HG03066 (cell line): ENCODE results near the gene MEGF6.

Experiments
- ATAC-seq: cut with Tn5 transposase; IDR thresholded peaks from one replicate; pipeline ENCODE4 v1.9.1; 2021; ENCODE audit warnings: low read depth; ENCODE audit not compliant: unreplicated experiment

The MEGF6 gene

DNA sequence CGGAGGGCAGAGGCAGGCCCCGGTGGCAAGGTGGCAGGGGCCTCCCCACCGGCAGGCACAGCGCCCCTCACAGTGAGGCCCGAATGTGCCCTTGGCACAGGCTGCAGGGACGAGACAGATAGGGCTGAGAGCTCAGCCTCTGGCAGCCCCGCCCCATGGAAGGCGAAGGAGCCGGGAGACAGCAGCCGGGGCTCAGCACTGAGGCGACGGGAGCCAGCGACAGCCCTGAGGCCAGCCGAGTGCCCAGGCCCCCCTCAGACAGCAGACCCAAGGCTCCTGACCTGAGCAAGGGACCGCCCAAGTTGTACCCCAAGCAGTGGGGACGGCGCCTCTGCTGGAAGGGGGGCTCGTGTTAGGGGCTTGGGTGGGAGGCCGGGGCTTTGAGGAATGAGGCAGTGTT, 113.8 kb downstream of the MEGF6 start:
- ATAC-seq = no peak

DNA sequence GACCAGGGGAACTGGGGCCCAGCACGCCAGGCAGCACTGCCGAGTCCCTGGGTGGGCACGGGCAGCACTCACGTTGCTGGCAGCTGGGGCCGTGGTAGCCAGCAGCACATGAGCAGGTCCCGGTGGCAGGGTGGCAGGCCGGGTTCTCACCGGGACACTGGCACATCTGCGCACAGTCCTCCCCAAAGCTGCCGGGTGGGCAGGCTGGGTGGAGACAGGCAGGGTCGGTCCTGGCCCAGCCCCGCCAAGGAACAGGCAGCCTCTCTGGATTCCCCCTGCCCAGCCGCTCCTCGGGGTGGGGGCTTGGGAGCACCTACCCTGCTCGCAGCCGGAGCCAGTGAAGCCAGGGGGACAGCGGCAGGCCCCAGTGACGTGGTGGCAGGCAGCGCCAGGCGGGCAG, 114.4 kb downstream of the MEGF6 start:
- ATAC-seq = no peak

DNA sequence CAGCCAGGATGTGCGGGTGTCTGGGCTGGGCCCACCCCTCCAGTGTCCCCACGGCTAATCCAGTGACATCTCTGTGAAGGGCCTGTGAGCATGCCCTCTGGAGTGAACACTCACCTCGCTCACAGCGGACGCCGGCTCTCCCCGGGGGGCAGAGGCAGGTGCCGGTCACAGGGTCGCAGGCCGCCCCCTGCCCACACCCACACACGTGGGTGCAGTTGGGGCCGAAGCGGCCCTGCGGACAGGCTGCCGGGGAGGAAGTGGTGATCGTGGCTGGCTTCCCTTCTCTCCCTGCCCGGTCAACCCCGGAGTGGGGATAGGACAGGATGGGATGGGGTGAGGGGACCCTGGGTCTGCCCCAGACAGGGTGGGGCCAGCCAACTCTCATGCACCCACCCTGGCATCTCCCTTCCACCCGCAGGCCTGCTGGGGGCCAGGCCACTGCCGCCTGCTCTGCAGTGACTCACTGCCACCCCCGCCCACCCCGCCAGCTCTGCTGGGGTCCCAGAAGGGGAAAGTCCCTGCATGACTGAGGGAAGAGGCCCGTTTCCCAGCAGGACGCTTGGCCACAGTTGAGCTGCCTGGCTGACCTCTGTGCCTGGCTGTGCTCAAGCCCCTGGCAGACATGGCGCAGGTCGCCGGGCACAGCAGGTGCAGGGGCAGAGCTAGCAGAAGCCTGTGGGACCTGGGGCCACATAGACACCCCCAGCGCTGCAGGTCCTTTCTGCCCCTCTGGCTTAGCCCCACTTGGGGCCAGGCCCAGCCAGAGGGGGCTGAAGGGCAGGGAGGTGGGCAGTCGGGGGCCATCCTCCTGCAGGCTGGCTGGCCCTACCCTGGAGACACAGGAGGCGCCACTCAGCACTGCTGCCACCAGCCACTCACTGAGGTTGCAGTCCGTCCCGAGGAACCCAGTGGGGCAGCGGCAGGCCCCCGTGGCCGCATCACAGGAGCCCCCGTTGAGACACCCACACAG, 115.2 kb downstream of the MEGF6 start:
- no peak for ATAC-seq

DNA sequence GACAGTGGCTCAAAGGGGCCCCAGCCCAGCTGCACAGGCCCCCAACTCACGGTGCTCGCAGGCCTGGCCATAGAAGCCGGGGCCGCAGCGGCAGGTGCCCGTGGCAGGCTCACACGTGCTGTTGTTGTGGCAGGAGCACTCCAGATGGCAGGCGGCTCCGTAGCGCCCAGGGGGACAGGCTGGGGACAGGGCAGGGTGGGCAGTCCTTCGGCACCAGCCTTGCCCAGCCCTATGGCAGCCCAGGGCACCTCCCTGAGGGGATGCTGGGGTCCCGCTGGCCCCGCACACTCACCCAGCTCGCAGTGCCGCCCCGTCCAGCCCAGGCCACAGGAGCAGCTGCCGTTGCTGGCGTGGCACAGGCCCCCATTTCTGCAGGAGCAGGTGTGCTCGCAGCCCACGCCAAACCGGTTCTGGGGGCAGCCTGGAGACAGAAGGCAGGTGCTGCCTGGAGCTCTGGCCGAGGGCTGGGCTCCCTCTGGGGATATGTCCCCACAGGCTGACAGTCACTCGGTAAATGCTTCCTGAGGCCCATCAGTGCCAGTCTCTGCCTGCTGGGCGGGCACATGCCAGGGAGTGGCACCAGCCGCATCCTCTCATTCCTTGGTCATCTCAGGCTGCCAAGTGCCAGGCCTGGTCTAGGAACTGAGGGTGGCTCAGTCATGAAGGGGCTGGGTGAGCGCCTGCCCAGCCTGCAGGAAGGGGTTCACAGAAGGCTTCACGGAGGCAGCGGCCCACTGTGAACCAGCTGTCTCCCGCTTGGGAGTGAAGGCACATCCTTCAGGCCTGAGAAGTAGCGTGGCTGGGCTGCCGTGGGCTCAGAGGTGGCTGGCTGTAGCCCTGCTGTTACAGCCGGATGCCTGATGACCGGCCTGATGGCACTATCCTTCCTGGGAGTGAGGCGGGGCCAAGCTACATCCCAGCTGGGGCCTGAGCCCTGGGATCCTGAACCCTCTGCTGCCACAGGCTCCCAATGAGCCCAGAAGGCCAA, 116.7 kb downstream of the MEGF6 start:
- ATAC-seq = no peak

DNA sequence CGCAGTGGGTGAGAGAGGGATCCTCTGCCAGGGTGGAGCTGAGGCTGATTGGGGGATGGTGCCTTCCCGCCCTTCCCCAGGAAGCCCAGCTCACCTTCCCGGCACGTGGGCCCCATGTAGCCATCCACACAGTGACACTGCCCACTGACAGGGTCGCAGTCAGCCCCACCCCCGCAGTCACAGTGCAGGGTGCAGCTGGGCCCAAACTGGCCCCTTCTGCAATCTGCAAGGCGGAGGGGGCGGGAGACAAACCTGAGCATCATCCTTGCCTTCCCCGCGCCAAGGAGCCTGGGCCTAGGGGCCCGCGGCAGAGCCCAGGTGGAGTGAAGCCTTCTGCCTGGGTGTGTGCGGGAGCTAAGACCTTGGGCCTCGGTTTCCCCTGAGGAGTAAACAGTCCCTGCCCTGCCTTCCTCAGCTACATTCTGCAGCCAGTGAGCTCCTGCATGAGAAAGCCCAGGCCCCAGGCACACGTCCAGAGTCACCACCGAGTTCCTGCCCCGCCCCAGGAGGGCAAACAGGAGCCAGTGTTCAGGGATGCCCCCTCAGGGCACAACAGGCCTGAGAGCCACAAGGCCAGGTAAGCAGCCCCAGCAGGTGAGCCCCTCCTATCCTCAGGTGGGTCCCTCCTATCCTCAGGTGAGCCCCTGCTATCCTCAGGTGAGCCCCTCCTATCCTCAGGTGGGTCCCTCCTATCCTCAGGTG, 118.6 kb downstream of the MEGF6 start:
- ATAC-seq = no peak

DNA sequence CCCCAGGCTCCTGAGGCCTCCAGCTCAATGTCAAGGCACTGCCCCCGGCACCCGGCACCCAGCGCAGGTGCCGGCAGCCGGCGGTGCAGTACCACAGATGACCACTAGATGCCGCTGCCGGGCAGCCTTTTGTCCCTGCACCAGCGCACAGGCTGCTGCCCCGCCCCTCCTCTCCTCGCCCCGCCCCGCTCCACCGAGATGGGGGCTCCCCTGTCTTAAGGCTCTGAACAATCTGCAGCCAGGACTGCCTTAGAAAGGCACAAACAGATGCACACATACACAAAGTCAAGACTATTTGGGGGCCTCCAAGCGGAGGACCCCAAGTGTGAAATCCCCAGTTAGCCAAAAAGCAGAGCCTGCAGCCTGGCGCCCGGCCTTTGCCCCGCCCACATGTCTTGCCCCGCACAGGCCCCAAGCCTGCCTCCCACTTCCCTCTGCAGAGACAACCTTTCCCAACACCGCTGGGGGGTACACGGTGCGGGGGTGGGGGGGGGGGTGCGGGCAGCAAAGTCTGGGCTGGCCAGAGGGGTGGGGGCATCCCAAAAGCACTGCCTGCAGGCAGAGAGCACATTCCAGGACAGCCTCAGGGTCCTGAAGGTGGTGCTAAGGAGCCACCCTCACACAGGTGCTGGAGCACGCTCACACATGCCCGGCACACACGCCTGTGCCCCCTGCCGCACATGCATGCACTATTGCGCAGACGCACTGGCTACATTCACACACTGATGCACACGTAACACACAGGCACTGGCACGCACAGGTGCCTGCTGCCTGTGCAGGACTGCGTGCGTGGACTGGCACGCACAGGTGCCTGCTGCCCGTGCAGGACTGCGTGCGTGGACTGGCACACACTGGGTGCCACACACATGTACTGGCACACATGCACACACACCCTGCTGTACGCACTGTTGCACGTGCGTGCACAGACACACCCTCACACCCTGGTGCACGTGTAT, 119.7 kb downstream of the MEGF6 start:
- no peak for ATAC-seq

DNA sequence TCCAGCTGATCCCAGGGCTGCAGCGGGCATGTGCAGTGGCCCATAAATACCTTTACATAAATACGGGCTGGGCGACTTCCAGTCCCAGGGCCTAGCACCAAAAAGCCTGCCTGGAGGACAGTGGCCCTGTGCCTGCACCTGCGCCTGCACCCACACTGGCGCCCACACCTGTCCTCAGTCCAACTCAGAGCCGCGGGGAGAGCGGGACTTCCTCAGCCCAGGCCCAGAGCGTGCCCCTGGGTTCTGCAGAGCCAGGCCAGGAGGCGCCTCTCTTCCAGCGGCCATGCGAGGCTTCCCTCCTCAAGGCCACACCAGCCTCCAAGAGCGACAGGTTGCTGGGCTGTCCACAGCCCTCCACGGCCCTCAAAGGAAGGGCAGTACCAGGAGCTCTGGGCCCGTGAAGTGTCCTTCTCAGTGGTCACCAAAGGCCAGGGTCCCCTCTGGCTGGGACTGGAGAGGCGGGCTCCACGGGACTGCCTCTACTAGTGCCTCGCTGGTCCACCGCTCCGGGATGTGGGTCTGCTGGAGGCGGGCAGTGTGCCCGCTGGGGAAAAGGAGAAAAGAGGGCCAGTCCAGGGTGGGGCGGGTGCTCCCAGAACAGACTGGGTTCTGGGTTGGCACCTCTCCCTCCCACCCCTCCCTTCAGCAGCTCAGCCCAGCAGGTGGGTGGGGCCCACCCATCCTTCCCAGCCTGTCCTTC, 121.1 kb downstream of the MEGF6 start:
- no peak for ATAC-seq

DNA sequence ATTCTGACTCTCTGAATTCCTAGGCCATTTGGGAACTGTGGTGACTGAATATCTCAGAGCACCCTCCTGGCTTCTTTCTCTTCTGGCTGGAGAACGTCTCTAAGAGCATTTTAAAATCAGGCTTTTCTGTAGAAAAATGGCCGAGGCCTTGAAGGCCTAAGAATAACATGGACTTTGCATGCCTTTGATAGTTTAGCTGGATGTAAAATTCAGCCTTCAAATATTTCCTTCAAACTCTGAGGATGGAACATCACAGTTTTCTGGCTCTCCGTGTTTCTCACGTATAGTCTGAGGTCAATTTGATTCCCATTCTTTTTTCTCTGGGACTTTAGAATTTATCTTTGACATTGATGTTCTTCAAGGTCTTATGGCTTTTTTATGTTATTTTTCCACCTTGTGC, 122.9 kb downstream of the MEGF6 start:
- no peak for ATAC-seq

DNA sequence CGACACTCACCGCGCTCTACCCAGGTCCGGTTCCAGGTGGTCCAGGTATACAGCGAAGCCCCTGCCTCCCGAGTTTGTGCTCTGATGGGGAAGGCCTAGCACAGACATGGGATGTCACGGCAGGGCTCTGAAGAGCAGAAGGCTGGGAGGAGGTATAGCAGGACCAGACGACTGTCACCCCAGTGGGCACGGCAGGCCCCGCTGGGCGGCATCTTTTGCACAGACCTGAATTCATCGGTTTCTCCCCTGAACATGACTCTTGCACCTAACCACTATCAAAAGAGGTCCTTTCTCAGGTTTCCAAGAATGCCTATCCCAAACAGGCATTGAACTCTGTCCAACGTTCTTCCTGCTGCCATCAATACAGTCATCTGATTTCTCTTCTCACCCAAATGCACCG, 126.3 kb downstream of the MEGF6 start:
- ATAC-seq = no peak

DNA sequence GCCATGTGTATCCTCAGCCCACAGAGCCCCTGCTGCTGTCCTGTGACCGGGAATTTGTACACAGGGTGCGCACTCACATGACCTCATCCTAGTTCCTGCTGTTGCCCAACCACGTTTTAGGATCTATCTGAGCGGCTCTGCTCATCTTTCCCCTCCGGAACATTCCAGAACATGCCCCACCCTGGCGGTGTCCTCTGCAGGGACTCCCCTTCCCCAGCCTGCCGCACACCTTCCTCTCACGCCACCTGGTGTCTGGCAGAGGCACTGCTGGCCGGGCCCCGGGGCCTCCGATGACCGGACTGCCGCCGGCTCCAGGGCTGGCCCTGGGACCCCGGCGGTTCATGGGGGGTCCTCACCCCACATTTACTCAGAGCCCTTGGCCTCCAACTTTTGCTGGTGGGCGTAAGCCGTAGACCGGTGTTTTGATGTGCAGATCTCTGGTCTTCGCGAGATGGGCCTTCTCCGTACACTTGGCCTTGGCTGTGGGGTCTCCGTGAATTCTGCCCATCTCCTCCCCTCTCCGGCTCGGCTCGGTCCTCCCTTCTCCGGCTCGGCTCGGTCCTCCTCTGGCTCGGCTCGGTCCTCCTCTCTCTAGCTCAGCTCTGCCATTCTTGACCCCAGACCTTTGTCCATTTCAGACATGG, 127.4 kb downstream of the MEGF6 start:
- ATAC-seq = no peak

DNA sequence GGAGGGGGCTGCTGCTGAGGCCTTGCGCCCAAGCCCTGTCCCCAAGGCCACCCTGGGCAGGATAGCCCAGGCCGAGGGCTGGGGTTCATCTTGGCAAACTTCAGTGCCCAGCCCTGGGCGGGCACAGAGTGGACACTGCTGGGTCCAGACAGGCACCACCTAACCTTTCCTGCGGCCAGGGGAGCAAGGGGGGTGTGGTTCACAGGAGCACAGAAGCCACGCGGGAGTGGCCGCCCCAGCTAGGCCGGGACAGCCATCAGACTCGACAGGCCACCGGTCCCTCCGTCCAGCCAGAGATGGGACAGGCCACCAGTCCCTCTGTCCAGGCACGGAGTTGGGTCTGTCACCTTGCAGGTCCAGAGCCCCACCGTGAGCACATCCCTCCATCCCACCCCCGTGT, 127.9 kb downstream of the MEGF6 start:
- no peak for ATAC-seq

DNA sequence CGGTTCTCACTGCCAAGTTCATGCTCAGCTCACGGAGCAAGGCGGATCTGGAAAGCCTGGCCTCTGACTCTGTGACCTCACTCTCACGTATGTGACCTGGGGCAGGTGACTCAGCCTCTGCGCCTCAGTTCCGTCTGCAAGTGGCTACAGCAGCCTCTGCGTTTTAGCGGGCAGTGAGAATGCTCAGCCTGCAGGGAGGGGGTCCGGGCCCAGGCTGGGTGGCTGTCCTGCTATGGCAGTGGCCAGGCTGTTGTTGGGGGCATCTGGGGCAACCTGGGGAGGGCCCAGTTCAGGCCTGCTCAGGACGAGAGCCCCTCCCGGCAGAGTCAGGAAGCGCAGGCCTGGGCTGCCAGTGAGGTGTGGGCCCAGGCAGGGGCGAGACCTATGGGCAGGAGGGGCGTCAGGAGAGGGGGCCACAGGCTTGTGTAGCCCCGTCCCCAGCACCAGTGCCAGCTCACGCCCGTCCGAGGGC, 128.9 kb downstream of the MEGF6 start:
- ATAC-seq = no peak

DNA sequence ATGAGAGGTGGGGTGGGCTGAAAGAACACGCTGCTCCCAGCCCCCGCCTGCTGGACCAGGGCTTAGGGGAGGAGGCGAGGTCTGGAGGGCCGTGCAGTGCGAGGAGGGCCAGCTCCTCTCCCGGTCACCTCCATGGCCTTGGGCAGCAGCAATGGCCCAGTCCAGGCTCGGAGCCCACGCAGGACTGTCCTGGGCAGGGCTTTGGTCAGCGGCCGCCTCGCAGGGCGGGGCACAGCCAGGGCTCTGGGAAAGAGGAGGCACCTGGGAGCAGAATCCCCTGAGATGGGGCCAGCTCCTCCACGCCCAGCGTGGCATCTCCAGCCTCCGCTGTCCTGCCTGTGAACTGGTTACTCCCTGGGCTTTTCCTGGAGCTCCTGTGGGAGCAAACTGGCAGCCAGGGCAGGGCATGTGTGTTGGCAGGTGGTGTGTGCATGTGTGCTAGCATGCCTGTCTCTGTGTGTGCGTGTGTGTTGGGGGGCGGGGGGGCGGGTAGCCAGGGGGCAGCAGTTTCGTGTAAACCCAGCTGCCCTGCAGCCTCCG, 129.4 kb downstream of the MEGF6 start:
- ATAC-seq = no peak

DNA sequence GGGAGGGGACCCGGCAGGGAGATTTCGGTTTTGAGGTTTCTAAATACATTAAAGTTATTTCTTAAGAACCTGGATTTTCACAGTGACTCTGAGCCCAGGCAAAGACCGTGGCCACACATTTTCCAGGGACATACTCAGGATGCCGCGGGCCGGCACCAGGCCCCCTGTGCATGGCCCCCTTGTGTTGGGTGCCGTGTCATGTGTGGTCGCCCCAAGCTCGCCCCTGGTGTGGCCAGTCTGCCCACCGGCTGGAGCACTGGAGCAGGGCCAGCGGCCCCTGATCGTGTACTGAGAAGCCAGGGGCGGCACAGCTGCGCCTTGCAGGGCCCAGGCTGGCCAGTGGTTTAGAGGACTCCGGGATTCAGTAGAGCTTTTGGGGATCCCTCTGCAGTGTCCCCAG, 130.3 kb downstream of the MEGF6 start:
- ATAC-seq = no peak

DNA sequence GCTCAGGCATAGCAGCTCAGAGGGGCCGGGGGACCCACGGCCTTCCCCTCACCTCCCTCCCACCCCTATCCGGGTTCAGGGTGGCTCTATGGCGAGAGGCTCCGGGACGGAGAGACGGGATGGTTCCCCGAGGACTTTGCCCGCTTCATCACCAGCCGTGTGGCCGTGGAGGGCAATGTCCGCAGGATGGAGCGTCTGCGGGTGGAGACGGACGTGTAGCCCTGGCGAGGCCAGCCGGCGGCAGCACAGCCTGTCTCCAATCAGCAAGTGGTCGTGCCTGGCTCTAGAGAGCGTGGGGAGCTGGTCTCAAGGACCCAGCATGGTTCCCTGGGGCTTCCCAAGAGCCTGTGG, 131.0 kb downstream of the MEGF6 start:
- ATAC-seq = no peak

DNA sequence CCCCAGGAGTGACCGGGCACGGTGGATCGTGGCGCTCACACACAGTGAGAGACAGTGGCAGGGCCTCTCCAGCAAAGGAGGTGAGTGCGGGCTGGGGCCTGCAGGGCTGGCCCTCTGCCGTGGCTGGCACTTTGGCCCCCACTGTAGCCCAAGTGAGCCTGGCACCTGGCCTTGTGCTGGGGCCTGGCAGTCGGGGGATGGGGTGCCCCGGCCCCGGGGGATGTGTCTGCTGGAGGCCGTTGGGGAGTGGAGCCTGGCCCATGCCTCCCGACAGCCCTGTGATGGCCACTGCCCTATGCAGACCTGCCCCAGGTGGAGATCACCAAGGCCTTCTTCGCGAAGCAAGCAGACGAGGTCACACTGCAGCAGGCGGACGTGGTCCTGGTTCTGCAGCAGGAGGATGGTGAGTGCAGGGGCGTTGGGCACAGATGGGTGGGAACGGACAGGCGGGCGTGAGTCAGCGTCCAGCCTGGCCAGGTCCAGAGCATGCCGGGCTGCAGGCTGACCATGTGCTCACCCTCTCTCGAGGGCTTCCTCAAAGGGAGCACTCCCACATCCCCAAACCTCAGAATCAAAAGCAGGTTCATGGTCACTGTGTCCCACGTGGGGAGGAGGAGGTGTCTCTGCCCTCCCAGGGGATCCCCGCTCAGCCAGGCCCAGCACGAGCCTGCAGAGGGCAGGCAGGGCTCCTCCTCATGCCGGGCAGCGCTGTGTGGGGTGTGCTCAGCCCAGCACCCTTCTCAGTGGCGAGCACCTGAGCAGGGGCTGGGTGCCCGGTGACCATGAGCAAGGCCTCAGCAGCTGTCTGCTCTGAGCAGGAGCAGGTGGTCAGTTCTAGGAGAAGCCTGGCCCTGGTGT, 131.6 kb downstream of the MEGF6 start:
- ATAC-seq = no peak

DNA sequence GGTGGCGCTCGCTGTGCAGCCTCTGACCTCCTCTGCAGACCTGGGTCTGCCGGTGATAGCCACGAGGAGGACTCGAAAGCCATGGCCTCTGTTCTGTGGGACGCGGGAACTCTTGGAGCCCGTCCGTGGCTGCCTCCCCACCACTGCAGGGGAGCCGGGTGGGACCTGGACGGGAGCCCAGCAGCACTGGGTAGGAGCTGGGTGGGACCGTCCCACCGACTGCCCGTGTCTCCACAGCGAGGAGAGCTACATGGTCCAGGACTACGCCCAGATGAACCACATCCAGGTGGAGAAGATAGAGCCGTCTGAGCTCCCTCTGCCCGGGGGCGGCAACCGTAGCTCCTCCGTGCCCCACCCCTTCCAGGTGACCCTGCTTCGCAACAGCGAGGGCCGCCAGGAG, 133.1 kb downstream of the MEGF6 start:
- ATAC-seq = no peak
